ENCODE measurements around the gene POLR2B. TPM values are rescaled to one million over a fixed set of nuclear protein-coding genes. Genes with fewer than 3 reads are reported as not detected.

POLR2B gene
- total RNA-seq, 1 donor from 2014 or later = 112 TPM

- no peak for TF ChIP-seq CTCF (IDR thresholded peaks at IDR 0.05; ENCODE audit: insufficient read depth, low read length, severe bottlenecking)
- no peak for DNase-seq (ENCODE audit: low read depth)
- no peak overlapping the region for H3K4me3 ChIP-seq (ENCODE audit: low read depth, low read length)
- no peaks in the 10 kb centered on the region for H3K27me3 ChIP-seq (ENCODE audit: control insufficient read depth, insufficient read depth, low read length)
- H3K36me3 ChIP-seq (ENCODE audit: control insufficient read depth, insufficient read depth, low read length) = no peaks in the 10 kb centered on the region
- FAIRE-seq = no peak
Observed at GRCh38 chr4:56940971-56941370, 37.7 kb upstream of the POLR2B start.

GRCh38 chr4:56941403-56941802 is 37.3 kb upstream of the POLR2B start:
- H3K4me3 ChIP-seq (ENCODE audit: low read depth, low read length) = no peak overlapping the region
- no peak for FAIRE-seq
- TF ChIP-seq CTCF (IDR thresholded peaks at IDR 0.05; ENCODE audit: insufficient read depth, low read length, severe bottlenecking) = no peak
- H3K27me3 ChIP-seq (ENCODE audit: control insufficient read depth, insufficient read depth, low read length) = no peaks in the 10 kb centered on the region
- H3K36me3 ChIP-seq (ENCODE audit: control insufficient read depth, insufficient read depth, low read length) = no peaks in the 10 kb centered on the region
- no peak for DNase-seq (ENCODE audit: low read depth)

- H3K36me3 ChIP-seq (ENCODE audit: control insufficient read depth, insufficient read depth, low read length) = no peaks in the 10 kb centered on the region
- no peak overlapping the region for H3K4me3 ChIP-seq (ENCODE audit: low read depth, low read length)
- no peak for DNase-seq (ENCODE audit: low read depth)
- H3K27me3 ChIP-seq (ENCODE audit: control insufficient read depth, insufficient read depth, low read length) = no peaks in the 10 kb centered on the region
- no peak for TF ChIP-seq CTCF (IDR thresholded peaks at IDR 0.05; ENCODE audit: insufficient read depth, low read length, severe bottlenecking)
- no peak for FAIRE-seq
Observed at GRCh38 chr4:56953680-56954520, 24.8 kb upstream of the POLR2B start.

GRCh38 chr4:56958111-56958517 is 20.6 kb upstream of the POLR2B start:
- H3K27me3 ChIP-seq (ENCODE audit: control insufficient read depth, insufficient read depth, low read length) = no peaks in the 10 kb centered on the region
- no peaks in the 10 kb centered on the region for H3K36me3 ChIP-seq (ENCODE audit: control insufficient read depth, insufficient read depth, low read length)
- FAIRE-seq (peak; percentile 28), DNase-seq (ENCODE audit: low read depth) (peak; percentile 96)
- no peak for TF ChIP-seq CTCF (IDR thresholded peaks at IDR 0.05; ENCODE audit: insufficient read depth, low read length, severe bottlenecking)
- H3K4me3 ChIP-seq (ENCODE audit: low read depth, low read length) = no peak overlapping the region

GRCh38 chr4:56959100-56959499 is 19.6 kb upstream of the POLR2B start:
- no peak overlapping the region for H3K4me3 ChIP-seq (ENCODE audit: low read depth, low read length)
- DNase-seq (ENCODE audit: low read depth) (no peak), FAIRE-seq (no peak)
- no peaks in the 10 kb centered on the region for H3K27me3 ChIP-seq (ENCODE audit: control insufficient read depth, insufficient read depth, low read length)
- TF ChIP-seq CTCF (IDR thresholded peaks at IDR 0.05; ENCODE audit: insufficient read depth, low read length, severe bottlenecking) = no peak
- H3K36me3 ChIP-seq (ENCODE audit: control insufficient read depth, insufficient read depth, low read length) = no peaks in the 10 kb centered on the region

GRCh38 chr4:56961107-56961500 is 17.6 kb upstream of the POLR2B start:
- Histone ChIP-seq H3K4me3 (ENCODE audit: low read depth, low read length) (no peak overlapping the region), H3K36me3 (ENCODE audit: control insufficient read depth, insufficient read depth, low read length) (peaks cover 2% of the 10 kb centered on the region), H3K27me3 (ENCODE audit: control insufficient read depth, insufficient read depth, low read length) (no peaks in the 10 kb centered on the region)
- DNase-seq (ENCODE audit: low read depth) (no peak), FAIRE-seq (no peak)
- TF ChIP-seq CTCF (IDR thresholded peaks at IDR 0.05; ENCODE audit: insufficient read depth, low read length, severe bottlenecking) = no peak
